HepG2 (cell line): ENCODE measurements around the gene CKMT1A. TPM values are rescaled to one million over a fixed set of nuclear protein-coding genes. Genes with fewer than 3 reads are reported as not detected.
"Not testable (repeated sequence)": the region's sequence is repeated elsewhere in the genome, so short reads cannot be mapped to it uniquely, and the experiment has no call there.

ENCODE experiments used
- GATA4 ChIP-seq: sonication (generic); IDR thresholded peaks from 2 replicates; pipeline ENCODE4 v1.6.1; 2016; ENCODE audit warnings: antibody characterized with exemption, low read depth, borderline replicate concordance
- HNRNPLL ChIP-seq: fragments of 200-400 bp; formaldehyde crosslinking; IDR thresholded peaks from 2 replicates; pipeline ENCODE4 v1.6.1; 2017; ENCODE audit warnings: mild to moderate bottlenecking, low read depth, low read length; ENCODE audit not compliant: poor library complexity, severe bottlenecking
- JUN ChIP-seq: sonication (generic); formaldehyde crosslinking; IDR thresholded peaks from 2 replicates; pipeline ENCODE4 v1.4.0; 2020; ENCODE audit warnings: mild to moderate bottlenecking, missing genetic modification reagents
- KLF6 ChIP-seq: IDR thresholded peaks from 2 replicates; pipeline ENCODE4 v1.8.0; 2016; ENCODE audit warnings: missing biosample characterization, missing genetic modification reagents
- MAZ ChIP-seq, 2 experiments: sonication (generic) in 1 of 2; formaldehyde crosslinking in 1 of 2; IDR thresholded peaks; 2 replicates each; pipeline versions ENCODE4 v1.5.0 to v1.6.1; 2012 to 2020; ENCODE audit warnings: low read depth in 2 of 2, mild to moderate bottlenecking in 2 of 2, borderline replicate concordance in 1 of 2, improper control_type of control experiment in 1 of 2, low read length in 1 of 2, missing genetic modification reagents in 1 of 2, moderate library complexity in 1 of 2
- POLR2G ChIP-seq: fragments of 200-400 bp; formaldehyde crosslinking; IDR thresholded peaks from 2 replicates; pipeline ENCODE4 v1.6.1; 2018; ENCODE audit warnings: mild to moderate bottlenecking, low read depth, low read length, moderate library complexity
- ZMAT3 ChIP-seq: sonication (generic); formaldehyde crosslinking; conservative IDR thresholded peaks from 2 replicates; pipeline ENCODE4 v1.7.0; 2021; ENCODE audit warnings: missing genetic modification reagents
- ZNF225 ChIP-seq: sonication (generic); formaldehyde crosslinking; IDR thresholded peaks from 2 replicates; pipeline ENCODE4 v1.4.0; 2020; ENCODE audit warnings: mild to moderate bottlenecking, missing genetic modification reagents
- ZNF451 ChIP-seq: sonication (generic); formaldehyde crosslinking; IDR thresholded peaks from 2 replicates; pipeline ENCODE4 v1.5.0; 2020; ENCODE audit warnings: mild to moderate bottlenecking, missing genetic modification reagents
- ZNF891 ChIP-seq: sonication (generic); formaldehyde crosslinking; IDR thresholded peaks from 2 replicates; pipeline ENCODE4 v1.5.0; 2020; ENCODE audit warnings: mild to moderate bottlenecking, missing genetic modification reagents
- polyA plus RNA-seq, 8 experiments: library from polyadenylated mRNA; depleted of rRNA in 3 of 8; stranded (reverse) in 7 of 8; unstranded in 1 of 8; fragments of >200 nt; fragmentation: Illumina TruSeq in 4 of 8; extraction: Trizol in 4 of 8; gene quantifications; 2 replicates each; pipeline versions ENCODE4 v1.2.1 to v1.2.3, GENCODE V29; 2011 to 2016; ENCODE audit warnings: low read depth in 4 of 8, missing spikeins in 1 of 8, mixed read lengths in 1 of 8; ENCODE audit not compliant: insufficient read depth in 1 of 8
- total RNA-seq, 5 experiments: library from RNA; depleted of rRNA; stranded (reverse); fragments of >200 nt; fragmentation: Illumina TruSeq; extraction: Trizol; gene quantifications; 2 replicates each; pipeline ENCODE4 v1.2.3, GENCODE V29; 2016; ENCODE audit warnings: low read depth in 1 of 5
- TF ChIP-seq, protein P1 (sequence below): IDR thresholded peaks from 2 replicates; pipeline ENCODE4 v1.6.1; 2016; ENCODE audit warnings: low read depth, control low read depth
- TF ChIP-seq, protein P2 (sequence below): sonication (generic); formaldehyde crosslinking; IDR thresholded peaks from 2 replicates; pipeline ENCODE4 v1.4.0; 2020; ENCODE audit warnings: missing genetic modification reagents
- TF ChIP-seq, protein P3 (sequence below): sonication (generic); formaldehyde crosslinking; IDR thresholded peaks from 2 replicates; pipeline ENCODE4 v1.4.0; 2020; ENCODE audit warnings: missing genetic modification reagents
- TF ChIP-seq, protein P4 (sequence below): sonication (generic); formaldehyde crosslinking; IDR thresholded peaks from 2 replicates; pipeline ENCODE4 v1.8.1; 2022; ENCODE audit warnings: mild to moderate bottlenecking, missing genetic modification reagents

Gene CKMT1A
- total and polyA plus RNA-seq, 2 of the 13 experiments (the other 11 are each of a cell fraction or from before 2014, with no cell fraction given), result 0.13 to 0.46 TPM

DNA sequence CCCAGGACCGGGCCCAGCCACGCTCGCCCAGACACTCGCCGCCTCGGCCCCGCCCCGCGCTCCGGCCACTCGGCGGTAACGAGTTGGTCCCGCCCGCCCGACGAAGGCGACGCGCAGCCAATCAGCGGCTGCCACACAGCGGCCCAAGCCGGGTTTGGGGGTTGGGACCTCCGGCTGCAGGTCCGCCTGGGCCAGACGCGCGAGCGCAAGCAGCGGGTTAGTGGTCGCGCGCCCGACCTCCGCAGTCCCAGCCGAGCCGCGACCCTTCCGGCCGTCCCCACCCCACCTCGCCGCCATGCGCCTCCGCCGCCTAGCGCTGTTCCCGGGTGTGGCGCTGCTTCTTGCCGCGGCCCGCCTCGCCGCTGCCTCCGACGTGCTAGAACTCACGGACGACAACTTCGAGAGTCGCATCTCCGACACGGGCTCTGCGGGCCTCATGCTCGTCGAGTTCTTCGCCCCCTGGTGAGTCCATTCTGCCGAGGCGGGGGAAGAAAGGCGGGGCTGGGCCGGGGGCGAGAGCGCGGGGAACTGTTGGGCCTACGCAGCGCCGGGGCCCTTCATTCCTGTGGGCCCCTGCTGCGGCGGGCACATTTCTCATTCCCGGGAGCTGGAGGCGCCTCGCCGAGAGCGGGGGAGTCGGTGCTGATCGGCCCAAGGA is 52.7 kb downstream of the CKMT1A start, which contains the start of gene PDIA3 (continued):
- TF ChIP-seq MAZ (IDR thresholded peaks at IDR 0.05; ENCODE audit: borderline replicate concordance, low read depth, low read length), result not testable (repeated sequence)
- TF ChIP-seq MAZ (CRISPR knock-in tag; IDR thresholded peaks at IDR 0.05; ENCODE audit: low read depth) (peak; percentile 87), KLF6 (0 out of 2 replicates have a peak, but pooled peaks have one; percentile 58), POLR2G (peak; percentile 96), GATA4 (0 out of 2 replicates have a peak, but pooled peaks have one; percentile 46), ZNF225 (CRISPR knock-in tag) (peak; percentile 74; the same call in 1 of the 2 replicates), JUN (CRISPR knock-in tag) (0 out of 2 replicates have a peak, but pooled peaks have one; percentile 19), HNRNPLL (peak; percentile 78), ZNF891 (CRISPR knock-in tag) (peak; percentile 45; the same call in 1 of the 2 replicates), ZNF451 (CRISPR knock-in tag) (peak; percentile 74; the same call in 1 of the 2 replicates), ZMAT3 (0 out of 2 replicates have a peak, but pooled peaks have one; percentile 50)
- TF ChIP-seq, protein P1, sequence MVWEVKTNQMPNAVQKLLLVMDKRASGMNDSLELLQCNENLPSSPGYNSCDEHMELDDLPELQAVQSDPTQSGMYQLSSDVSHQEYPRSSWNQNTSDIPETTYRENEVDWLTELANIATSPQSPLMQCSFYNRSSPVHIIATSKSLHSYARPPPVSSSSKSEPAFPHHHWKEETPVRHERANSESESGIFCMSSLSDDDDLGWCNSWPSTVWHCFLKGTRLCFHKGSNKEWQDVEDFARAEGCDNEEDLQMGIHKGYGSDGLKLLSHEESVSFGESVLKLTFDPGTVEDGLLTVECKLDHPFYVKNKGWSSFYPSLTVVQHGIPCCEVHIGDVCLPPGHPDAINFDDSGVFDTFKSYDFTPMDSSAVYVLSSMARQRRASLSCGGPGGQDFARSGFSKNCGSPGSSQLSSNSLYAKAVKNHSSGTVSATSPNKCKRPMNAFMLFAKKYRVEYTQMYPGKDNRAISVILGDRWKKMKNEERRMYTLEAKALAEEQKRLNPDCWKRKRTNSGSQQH (CRISPR knock-in tag), result peak; percentile 32; the same call in 1 of the 2 replicates
- TF ChIP-seq, protein P2, sequence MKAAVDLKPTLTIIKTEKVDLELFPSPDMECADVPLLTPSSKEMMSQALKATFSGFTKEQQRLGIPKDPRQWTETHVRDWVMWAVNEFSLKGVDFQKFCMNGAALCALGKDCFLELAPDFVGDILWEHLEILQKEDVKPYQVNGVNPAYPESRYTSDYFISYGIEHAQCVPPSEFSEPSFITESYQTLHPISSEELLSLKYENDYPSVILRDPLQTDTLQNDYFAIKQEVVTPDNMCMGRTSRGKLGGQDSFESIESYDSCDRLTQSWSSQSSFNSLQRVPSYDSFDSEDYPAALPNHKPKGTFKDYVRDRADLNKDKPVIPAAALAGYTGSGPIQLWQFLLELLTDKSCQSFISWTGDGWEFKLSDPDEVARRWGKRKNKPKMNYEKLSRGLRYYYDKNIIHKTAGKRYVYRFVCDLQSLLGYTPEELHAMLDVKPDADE (CRISPR knock-in tag), result peak; percentile 88; the same call in 1 of the 2 replicates
- TF ChIP-seq, protein P3, sequence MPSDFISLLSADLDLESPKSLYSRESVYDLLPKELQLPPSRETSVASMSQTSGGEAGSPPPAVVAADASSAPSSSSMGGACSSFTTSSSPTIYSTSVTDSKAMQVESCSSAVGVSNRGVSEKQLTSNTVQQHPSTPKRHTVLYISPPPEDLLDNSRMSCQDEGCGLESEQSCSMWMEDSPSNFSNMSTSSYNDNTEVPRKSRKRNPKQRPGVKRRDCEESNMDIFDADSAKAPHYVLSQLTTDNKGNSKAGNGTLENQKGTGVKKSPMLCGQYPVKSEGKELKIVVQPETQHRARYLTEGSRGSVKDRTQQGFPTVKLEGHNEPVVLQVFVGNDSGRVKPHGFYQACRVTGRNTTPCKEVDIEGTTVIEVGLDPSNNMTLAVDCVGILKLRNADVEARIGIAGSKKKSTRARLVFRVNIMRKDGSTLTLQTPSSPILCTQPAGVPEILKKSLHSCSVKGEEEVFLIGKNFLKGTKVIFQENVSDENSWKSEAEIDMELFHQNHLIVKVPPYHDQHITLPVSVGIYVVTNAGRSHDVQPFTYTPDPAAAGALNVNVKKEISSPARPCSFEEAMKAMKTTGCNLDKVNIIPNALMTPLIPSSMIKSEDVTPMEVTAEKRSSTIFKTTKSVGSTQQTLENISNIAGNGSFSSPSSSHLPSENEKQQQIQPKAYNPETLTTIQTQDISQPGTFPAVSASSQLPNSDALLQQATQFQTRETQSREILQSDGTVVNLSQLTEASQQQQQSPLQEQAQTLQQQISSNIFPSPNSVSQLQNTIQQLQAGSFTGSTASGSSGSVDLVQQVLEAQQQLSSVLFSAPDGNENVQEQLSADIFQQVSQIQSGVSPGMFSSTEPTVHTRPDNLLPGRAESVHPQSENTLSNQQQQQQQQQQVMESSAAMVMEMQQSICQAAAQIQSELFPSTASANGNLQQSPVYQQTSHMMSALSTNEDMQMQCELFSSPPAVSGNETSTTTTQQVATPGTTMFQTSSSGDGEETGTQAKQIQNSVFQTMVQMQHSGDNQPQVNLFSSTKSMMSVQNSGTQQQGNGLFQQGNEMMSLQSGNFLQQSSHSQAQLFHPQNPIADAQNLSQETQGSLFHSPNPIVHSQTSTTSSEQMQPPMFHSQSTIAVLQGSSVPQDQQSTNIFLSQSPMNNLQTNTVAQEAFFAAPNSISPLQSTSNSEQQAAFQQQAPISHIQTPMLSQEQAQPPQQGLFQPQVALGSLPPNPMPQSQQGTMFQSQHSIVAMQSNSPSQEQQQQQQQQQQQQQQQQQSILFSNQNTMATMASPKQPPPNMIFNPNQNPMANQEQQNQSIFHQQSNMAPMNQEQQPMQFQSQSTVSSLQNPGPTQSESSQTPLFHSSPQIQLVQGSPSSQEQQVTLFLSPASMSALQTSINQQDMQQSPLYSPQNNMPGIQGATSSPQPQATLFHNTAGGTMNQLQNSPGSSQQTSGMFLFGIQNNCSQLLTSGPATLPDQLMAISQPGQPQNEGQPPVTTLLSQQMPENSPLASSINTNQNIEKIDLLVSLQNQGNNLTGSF (CRISPR knock-in tag), result peak; percentile 61
- TF ChIP-seq, protein P4, sequence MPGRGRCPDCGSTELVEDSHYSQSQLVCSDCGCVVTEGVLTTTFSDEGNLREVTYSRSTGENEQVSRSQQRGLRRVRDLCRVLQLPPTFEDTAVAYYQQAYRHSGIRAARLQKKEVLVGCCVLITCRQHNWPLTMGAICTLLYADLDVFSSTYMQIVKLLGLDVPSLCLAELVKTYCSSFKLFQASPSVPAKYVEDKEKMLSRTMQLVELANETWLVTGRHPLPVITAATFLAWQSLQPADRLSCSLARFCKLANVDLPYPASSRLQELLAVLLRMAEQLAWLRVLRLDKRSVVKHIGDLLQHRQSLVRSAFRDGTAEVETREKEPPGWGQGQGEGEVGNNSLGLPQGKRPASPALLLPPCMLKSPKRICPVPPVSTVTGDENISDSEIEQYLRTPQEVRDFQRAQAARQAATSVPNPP (CRISPR knock-in tag), result peak; percentile 55; the same call in 1 of the 2 replicates
